HG02870 (cell line): Measurements from ENCODE around the gene CDT1.

Experiments used
- ATAC-seq: cut with Tn5 transposase; IDR thresholded peaks from one replicate; pipeline ENCODE4 v1.9.1; 2021; ENCODE audit warnings: mild to moderate bottlenecking, moderate library complexity; ENCODE audit not compliant: unreplicated experiment

Gene CDT1

DNA sequence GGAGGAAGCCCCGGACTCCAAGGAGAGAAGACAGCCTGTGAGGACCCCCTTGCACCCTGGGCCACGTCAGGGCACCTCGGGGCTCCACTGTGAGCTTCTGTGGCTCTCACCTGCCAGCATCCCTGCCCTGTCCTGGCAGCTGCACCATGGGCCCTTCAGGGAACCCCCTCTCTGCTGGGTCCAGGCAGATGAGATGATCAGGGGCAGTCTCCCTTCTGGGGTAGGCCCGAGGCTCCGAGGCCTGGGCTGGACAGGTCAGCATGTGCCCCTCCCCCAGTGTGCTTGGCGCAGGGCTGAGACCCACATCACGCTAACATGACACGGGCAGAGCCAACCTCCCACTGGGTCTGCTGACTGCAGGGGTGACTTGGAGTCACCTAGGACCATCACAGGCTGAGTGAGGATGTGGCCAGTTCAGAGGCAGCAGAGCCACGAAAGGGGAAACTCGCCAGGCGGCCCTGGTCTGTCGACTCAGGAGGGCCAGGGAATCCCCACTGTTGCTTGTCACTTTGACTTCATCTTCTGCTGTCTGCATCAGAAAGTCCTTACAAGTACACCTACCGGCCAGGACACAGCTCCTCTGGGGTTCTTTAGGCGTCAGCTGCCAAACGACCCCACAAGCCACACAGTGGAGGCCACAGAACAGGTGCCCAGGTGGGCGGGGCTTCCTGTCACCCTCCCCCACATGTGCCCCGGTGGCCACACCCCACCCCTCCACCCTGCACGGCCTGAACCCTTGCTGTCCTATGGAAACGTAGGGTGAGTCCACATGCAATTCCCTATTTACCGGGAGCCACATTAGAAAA lies 50.9 kb downstream of the CDT1 start:
- ATAC-seq = no peak

DNA sequence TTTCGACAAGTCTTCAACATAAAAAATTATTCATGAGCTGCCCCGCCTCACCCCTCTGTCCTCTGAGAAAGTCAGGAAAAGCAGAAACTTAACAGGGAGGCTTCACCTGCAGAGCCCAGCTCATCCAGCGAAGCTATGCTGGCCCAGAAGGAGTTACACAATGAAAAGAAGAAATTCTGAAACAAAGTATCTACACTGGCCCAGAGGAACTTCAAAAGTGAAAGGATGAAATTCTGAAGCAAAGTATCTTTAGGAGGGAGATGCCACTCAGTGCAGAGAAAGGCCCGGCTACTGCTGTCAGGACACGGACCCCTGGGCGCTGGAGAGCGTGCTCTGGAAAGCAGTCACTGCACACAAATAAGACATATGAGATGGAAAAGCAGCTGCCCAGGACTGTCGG lies 51.6 kb downstream of the CDT1 start:
- no peak for ATAC-seq

DNA sequence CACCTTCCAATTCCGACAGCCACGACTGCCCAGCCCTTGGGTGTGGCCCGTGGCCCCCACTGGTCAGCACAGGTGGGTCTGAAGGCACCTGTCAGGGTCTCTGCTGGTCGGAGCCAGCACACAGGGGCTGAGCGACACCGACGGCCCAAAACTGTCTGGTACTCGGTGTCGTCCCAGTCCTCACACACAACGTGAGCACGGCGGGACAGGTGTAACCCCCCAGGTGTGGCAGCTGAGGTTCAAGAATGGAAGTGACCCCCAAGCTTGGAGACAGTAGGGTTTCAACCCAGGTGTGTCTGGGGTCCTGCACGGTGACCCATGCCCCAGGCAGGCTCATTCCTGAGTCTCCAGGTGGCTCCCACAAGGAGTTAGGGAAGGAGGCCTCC lies 52.1 kb downstream of the CDT1 start:
- no peak for ATAC-seq

DNA sequence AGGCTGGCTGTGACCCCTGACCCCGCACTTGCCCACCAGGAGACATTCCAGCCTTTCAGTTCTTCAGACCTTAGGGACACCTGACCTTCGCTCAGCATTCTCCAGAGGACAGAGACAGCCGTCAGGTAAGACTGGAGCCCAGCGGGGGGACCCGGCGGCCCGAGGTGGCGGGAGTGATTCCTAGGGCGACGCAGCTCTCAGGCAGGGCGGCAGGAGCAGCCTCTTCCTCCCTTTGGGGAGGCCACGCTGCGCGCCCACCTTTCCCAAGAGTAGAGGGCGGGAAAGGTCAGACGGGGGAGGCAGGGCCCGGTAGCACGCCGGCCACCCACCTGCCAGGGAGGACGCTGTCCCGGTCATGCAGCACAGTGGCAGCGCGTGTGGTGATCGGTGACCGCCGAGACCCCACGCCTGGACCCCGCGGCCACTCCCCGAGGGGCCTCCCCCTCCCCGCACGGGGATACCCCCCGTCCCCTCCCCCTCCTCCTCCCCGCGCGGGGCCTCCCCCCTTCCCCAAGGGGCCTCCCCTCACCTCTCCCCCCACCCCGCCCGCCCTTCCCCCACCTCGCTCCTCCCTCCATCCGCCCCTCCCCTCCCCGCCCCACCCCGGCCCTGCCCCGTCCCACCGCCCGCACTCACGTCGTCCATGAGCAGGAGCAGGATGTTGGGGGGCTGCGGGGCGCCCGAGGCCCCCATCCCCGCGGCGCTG lies 52.7 kb downstream of the CDT1 start:
- no peak for ATAC-seq

DNA sequence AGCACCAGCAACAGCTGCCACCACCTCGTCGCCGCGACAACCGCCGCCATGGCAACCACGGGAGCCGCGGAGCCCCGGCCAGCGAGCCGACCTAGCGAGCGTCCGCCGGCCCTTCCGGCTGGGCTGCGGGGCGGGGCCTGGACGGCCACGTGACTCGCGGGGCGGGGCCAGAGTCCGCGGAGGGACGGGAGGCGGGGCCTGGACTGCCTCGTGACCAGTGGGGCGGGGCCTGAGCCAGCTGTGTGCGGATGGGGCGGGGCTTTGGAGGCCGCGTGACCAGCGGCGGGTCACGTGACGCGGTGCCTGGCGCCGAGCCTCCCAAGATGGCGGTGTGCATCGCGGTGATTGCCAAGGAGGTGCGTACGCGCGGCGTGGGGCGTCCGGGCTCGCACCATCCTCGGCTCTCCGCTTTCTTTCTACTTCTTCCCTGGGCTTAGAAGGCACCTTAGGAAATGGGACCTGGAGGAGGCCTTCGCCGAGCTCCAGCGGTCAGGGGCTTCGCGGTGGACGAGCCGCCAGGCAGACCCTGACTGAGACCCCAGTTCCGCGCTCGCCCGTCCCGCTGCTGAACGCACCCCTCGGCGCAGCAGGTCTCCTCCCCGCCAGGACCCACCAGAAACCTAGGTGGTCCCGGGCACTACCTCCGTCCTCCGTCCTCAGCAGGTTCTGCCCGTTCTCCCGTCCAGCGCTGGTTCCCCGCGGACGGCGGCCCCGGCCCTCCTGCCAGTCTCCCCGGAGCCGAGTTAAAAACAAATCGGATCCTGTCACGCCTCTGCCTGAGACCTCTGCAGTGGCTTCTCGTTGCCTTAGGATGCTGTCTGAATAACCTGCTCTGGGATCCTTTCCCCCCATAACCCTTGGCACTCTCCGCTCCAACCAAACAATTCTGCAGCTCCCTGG lies 53.5 kb downstream of the CDT1 start, which contains the start of the genes GALNS and TRAPPC2L:
GALNS (minus strand) TSS at position 120 of the 900 bp plus-strand sequence; CDS start at position 50, 70 bp downstream.
TRAPPC2L (plus strand) TSS at position 300 of the 900 bp plus-strand sequence; CDS start at position 324, 24 bp downstream.
- peak; percentile 74 for ATAC-seq

DNA sequence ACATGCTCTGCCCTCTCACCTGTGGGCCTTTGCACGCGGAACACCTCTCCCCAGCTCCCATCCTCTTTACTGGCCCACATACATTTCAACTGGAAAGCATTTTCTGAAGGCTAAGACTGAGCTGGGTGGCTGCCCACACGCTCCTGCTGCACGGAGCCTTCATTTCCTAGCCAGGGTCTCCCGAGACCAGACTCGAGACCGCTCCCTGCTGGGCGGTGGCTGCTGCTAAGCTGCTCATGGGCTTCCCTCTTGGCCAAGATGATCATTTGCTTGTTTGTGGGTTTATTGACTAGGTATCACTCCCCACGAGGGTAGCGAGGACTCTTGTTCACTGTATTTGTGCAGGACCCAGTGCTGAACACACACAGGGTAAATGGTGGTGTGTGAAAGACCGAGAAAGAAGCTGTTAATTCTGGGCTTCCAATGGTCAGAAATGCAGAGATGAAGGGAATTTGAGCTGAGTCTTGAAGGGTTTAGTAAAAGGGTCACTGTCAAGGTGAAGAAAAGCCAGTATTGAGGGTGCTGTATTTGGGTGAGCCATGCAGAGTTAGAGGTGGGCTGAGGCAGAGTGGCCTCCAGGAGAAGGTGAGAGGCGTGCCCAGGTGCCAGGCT lies 54.2 kb downstream of the CDT1 start:
- no peak for ATAC-seq
